Effector CD8-positive, alpha-beta T cell (primary cell): Measurements from ENCODE around the gene ZNF383.
"Not testable (repeated sequence)": the region's sequence is repeated elsewhere in the genome, so short reads cannot be mapped to it uniquely, and the experiment has no call there.

Source experiments
- DNase-seq: peaks from one replicate; lab custom pipeline; 2025; lab: John Stamatoyannopoulos, UW

ZNF383 gene

GRCh38 chr19:37292998-37293939, 75.3 kb downstream of the ZNF383 start:
- not testable (repeated sequence) for DNase-seq

- DNase-seq = not testable (repeated sequence)
These were observed 76.2 kb downstream of the ZNF383 start for GRCh38 chr19:37294246-37294645.
